Fibroblast of lung (primary cell): Measurements from ENCODE around the gene CCL20.

Source experiments
- EZH2 ChIP-seq: IDR thresholded peaks from 2 replicates; pipeline ENCODE4 v1.5.1; 2012; ENCODE audit warnings: low read length, control low read depth, mild to moderate bottlenecking; ENCODE audit errors: missing control alignments
- TF ChIP-seq, protein P1 (sequence below), 2 donors: IDR thresholded peaks in 1 of 2; conservative IDR thresholded peaks in 1 of 2; 1 replicate in 1 of 2; 2 replicates in 1 of 2; pipeline ENCODE4 v1.5.1; 2011 to 2012; ENCODE audit warnings: low read length in 2 of 2, control low read depth in 1 of 2, inconsistent platforms in 1 of 2, low read depth in 1 of 2, mild to moderate bottlenecking in 1 of 2

DNA sequence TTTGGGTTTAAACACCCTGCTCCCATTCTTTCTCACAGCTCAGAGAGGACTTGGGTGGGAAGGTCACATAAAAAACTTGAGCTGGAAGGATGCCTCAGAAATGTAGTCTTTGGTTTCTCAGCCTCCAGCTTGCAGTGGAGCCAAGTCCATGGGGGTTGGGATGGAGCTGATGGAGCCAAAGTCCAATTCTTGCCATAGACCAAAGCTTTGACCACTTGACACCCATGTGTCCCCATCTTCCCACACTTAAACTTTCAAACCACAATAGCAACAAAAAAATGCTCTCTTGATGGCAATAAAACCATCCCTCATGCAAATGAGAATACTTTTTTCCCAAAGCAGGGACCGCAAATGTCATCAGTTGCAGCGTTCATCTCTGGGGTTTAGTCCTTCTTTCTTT is 43.1 kb downstream of the CCL20 start:
- TF ChIP-seq, protein P1, sequence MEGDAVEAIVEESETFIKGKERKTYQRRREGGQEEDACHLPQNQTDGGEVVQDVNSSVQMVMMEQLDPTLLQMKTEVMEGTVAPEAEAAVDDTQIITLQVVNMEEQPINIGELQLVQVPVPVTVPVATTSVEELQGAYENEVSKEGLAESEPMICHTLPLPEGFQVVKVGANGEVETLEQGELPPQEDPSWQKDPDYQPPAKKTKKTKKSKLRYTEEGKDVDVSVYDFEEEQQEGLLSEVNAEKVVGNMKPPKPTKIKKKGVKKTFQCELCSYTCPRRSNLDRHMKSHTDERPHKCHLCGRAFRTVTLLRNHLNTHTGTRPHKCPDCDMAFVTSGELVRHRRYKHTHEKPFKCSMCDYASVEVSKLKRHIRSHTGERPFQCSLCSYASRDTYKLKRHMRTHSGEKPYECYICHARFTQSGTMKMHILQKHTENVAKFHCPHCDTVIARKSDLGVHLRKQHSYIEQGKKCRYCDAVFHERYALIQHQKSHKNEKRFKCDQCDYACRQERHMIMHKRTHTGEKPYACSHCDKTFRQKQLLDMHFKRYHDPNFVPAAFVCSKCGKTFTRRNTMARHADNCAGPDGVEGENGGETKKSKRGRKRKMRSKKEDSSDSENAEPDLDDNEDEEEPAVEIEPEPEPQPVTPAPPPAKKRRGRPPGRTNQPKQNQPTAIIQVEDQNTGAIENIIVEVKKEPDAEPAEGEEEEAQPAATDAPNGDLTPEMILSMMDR (conservative IDR thresholded peaks at IDR 0.05 in 1 of 2, IDR thresholded peaks at IDR 0.05 in 1 of 2; ENCODE audit: low read depth in 1 of 2, low read length in 2 of 2): no peak
- no peak for TF ChIP-seq EZH2
